GM21528 (cell line): ENCODE data around the gene SATL1.
A peak's percentile ranks its signal among the peaks of the same experiment; 100 is the strongest.
"Not testable (repeated sequence)": the region's sequence is repeated elsewhere in the genome, so short reads cannot be mapped to it uniquely, and the experiment has no call there.

ENCODE experiments used
- ATAC-seq: cut with Tn5 transposase; IDR thresholded peaks from one replicate; pipeline ENCODE4 v1.9.1; 2021; ENCODE audit warnings: mild to moderate bottlenecking, moderate library complexity; ENCODE audit not compliant: unreplicated experiment, low FRiP score

The SATL1 gene

GRCh38 chrX:85112293-85112692, 131.3 kb downstream of the SATL1 start:
- ATAC-seq = no peak

GRCh38 chrX:85111347-85111746, 132.2 kb downstream of the SATL1 start:
- no peak for ATAC-seq

- no peak for ATAC-seq
Observed at GRCh38 chrX:85109235-85109634, 134.3 kb downstream of the SATL1 start.

GRCh38 chrX:85108165-85108564, 135.4 kb downstream of the SATL1 start:
- ATAC-seq = no peak

GRCh38 chrX:85107407-85107806, 136.2 kb downstream of the SATL1 start:
- no peak for ATAC-seq

GRCh38 chrX:85089321-85089840, 154.2 kb downstream of the SATL1 start:
- no peak for ATAC-seq

GRCh38 chrX:85084770-85085393, 158.7 kb downstream of the SATL1 start:
- peak; percentile 70 for ATAC-seq

GRCh38 chrX:85077247-85077646, 166.3 kb downstream of the SATL1 start:
- ATAC-seq = not testable (repeated sequence)

GRCh38 chrX:85065512-85066198, 177.9 kb downstream of the SATL1 start:
- no peak for ATAC-seq

- ATAC-seq = no peak
Observed at GRCh38 chrX:85052636-85053343, 190.8 kb downstream of the SATL1 start.

- no peak for ATAC-seq
Observed at GRCh38 chrX:85052205-85052604, 191.4 kb downstream of the SATL1 start.

GRCh38 chrX:85051627-85052026, 192.0 kb downstream of the SATL1 start:
- ATAC-seq = no peak
